GDM1 (cell line): ENCODE measurements around the gene GAB4.
"Not testable (repeated sequence)": the region's sequence is repeated elsewhere in the genome, so short reads cannot be mapped to it uniquely, and the experiment has no call there.

Experiments
- DNase-seq: peaks from one replicate; lab custom pipeline; 2025; lab: John Stamatoyannopoulos, UW

GAB4 gene

GRCh38 chr22:16959345-16959930 is 48.6 kb downstream of the GAB4 start:
- DNase-seq, result no peak

GRCh38 chr22:16958475-16958874 is 49.5 kb downstream of the GAB4 start:
- DNase-seq, result no peak

- DNase-seq, result no peak
Measured at GRCh38 chr22:16957781-16958180, 50.2 kb downstream of the GAB4 start.

- no peak for DNase-seq
Measured at GRCh38 chr22:16956290-16956689, 51.7 kb downstream of the GAB4 start.

GRCh38 chr22:16955678-16956210 is 52.3 kb downstream of the GAB4 start:
- DNase-seq, result peak; percentile 43

GRCh38 chr22:16955081-16955480 is 52.9 kb downstream of the GAB4 start:
- DNase-seq, result no peak

GRCh38 chr22:16954060-16954403 is 54.0 kb downstream of the GAB4 start:
- no peak for DNase-seq

GRCh38 chr22:16953206-16954059 is 54.6 kb downstream of the GAB4 start:
- no peak for DNase-seq

GRCh38 chr22:16949561-16949960 is 58.5 kb downstream of the GAB4 start:
- DNase-seq, result no peak

GRCh38 chr22:16937811-16938210 is 70.2 kb downstream of the GAB4 start:
- DNase-seq, result no peak

- DNase-seq, result not testable (repeated sequence)
Measured at GRCh38 chr22:16937209-16937608, 70.8 kb downstream of the GAB4 start.

- no peak for DNase-seq
Measured at GRCh38 chr22:16936625-16937024, 71.4 kb downstream of the GAB4 start.

GRCh38 chr22:16935209-16935608 is 72.8 kb downstream of the GAB4 start:
- no peak for DNase-seq

- no peak for DNase-seq
Measured at GRCh38 chr22:16933291-16934282, 74.4 kb downstream of the GAB4 start.

- DNase-seq, result no peak
Measured at GRCh38 chr22:16932577-16932976, 75.4 kb downstream of the GAB4 start.

- no peak for DNase-seq
Measured at GRCh38 chr22:16925407-16925966, 82.5 kb downstream of the GAB4 start.

GRCh38 chr22:16922706-16923105 is 85.3 kb downstream of the GAB4 start:
- DNase-seq, result no peak

- DNase-seq, result no peak
Measured at GRCh38 chr22:16922076-16922475, 85.9 kb downstream of the GAB4 start.

- peak; percentile 30 for DNase-seq
Measured at GRCh38 chr22:16917144-16918003, 90.6 kb downstream of the GAB4 start.

GRCh38 chr22:16915701-16916100 is 92.3 kb downstream of the GAB4 start:
- DNase-seq, result peak; percentile 69

GRCh38 chr22:16914911-16915310 is 93.1 kb downstream of the GAB4 start:
- DNase-seq, result not testable (repeated sequence)
